HK-2 (cell line): ENCODE measurements around the gene BCKDHA.
"Not testable (repeated sequence)": the region's sequence is repeated elsewhere in the genome, so short reads cannot be mapped to it uniquely, and the experiment has no call there.

Experiments
- DNase-seq: peaks from one replicate; pipeline ENCODE4 v3.0.0-alpha.2; 2018; ENCODE audit not compliant: unreplicated experiment

The BCKDHA gene

DNA sequence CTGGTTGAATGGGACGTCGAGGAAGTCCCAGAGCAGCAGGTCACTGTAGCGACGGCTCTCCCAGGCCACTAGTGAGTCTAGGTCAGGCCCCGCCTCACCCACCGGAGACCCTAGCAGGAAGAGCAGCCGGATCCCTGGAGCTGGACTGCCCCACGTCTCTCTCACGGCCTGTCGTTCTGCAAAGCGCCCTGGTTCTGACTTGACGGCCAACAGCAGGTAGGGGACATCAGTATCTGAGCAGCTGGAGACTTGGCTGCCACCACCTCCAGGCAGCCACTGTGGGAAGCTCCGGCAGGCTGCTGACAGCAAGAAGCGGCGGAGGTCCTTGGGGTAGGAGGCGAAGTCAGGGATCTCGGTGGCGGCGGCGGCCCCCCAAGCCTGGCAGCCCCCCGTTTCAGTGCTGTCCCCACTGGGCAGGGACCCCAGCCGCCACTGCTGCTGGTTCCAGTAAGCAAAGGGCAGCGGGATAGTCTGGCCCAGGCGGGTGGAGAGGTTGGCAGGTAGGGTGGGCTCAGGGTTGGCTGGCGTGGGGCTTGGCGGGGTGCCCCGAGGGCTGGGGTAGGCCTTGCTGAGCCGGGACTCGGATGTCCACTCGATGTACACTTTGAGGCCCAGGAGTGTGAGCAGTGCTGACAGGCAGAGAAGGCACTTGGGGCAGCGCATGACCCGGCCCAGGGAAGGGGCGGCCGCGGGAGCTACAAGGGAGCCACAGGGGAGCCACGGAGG lies 28.7 kb downstream of the BCKDHA start:
- no peak for DNase-seq

DNA sequence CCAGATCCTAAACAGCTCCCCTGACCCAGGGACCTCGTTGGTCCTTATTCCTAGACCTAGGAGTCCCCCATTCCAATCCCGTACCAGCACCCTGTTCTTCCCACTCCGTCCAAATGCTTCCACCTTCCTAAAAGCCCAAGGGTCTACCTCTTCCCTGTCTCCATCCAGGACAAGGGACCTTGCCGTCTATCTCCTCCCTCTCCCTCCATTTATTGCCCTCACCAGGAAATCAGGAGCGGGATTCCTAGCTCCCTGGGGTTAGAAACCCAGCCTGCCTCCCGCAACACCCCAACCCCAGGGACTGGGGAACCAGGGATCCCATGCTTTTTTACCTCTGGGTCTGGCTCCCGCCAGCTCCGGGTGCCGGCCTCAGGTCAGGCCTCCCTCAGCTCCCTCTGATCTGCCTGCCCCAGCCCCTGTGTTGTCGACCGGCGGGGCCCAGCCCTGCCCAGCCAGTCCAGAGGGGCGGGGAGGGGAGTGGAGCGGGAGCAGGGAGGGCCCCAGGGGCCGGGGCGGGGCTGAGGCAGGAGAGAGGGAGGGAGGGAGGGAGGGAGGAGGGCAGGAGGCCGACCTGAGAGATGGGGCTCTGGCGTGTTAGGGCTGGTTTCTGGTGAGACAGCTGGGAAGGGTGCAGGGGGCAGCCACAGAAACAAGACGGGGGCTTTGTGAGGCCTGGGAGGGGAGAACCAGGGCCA lies 29.5 kb downstream of the BCKDHA start, which contains the start of gene B3GNT8:
B3GNT8 (minus strand) TSS at position 423 of the 695 bp plus-strand sequence. CDS start 596 bp downstream, outside the sequence.
- no peak for DNase-seq

DNA sequence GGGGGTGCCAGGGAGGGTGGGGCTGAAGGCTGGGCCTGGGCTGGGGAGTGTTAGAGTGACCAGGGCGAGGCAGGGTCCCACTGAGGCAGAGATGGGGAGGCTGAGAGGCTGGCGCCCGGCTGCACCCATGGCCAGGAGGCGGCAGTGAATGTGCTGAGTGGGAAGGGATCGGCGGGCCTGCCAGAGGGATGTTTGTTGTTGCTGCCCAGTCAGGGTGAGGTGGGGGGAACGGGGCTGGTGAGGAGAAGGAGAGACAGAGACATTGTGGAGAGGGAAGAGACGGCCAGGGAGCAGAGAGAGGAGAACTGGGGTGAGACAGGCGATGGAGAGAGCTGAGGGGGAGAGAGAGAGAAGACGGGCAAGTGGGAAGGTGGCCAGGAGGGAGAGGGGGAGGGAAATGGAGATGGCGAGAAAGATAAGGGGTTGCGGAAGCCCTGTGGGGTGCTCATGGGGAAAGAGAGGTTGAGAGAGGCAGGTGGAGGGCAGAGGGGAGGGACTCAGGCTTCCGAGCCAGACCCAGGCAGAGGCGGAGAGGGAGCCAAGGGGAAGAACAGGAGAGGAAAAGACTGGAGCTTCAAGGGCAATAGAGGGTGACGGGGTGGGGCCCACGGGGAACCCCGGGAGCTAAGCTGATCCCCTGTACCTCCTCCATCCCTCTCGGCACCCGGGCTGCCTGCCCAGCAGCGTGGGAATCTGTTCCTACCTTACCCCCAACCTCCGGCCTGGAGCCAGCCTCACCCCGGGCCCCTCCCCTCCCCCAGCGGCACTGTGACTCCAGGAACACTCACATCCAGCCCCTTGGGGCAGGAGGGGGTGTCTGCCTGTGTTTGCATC lies 30.2 kb downstream of the BCKDHA start:
- DNase-seq = no peak

DNA sequence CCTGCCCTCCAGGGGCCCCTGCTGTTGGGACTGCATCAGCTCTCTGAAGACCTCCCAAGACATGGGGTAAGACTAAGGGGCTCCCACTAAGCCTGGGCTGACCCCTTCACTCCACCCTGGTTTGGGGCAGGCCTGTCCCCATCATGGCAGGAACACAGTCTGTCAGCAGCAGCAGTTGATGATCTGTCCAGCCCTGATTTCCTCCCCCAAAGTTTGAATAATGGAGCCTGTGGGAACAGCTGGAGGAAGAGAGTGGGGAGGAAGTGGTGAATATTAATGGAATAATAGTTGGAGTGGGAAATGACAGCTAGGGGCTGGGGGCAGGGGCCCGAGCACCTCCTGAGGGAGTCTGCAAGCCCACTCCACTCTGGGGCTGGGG lies 30.9 kb downstream of the BCKDHA start:
- no peak for DNase-seq

DNA sequence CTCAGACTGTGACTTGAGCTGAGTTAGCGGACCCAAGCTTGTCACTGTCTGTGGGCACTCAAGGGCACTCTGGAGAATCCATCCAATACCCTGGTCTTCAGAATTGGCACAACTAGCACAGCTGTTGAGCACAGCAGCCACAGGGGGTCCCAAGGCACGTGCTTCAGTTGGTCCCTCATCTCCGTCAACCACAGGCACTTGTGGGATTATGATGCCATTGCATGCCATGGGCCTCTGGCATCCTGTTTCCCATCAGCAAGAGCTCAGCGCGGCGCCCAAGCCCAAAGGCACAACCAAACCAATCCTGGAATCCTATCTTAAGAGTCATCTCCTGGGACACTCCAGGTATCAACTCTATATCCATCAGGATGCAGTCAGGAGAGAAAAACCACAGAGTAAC lies 33.3 kb downstream of the BCKDHA start:
- no peak for DNase-seq

DNA sequence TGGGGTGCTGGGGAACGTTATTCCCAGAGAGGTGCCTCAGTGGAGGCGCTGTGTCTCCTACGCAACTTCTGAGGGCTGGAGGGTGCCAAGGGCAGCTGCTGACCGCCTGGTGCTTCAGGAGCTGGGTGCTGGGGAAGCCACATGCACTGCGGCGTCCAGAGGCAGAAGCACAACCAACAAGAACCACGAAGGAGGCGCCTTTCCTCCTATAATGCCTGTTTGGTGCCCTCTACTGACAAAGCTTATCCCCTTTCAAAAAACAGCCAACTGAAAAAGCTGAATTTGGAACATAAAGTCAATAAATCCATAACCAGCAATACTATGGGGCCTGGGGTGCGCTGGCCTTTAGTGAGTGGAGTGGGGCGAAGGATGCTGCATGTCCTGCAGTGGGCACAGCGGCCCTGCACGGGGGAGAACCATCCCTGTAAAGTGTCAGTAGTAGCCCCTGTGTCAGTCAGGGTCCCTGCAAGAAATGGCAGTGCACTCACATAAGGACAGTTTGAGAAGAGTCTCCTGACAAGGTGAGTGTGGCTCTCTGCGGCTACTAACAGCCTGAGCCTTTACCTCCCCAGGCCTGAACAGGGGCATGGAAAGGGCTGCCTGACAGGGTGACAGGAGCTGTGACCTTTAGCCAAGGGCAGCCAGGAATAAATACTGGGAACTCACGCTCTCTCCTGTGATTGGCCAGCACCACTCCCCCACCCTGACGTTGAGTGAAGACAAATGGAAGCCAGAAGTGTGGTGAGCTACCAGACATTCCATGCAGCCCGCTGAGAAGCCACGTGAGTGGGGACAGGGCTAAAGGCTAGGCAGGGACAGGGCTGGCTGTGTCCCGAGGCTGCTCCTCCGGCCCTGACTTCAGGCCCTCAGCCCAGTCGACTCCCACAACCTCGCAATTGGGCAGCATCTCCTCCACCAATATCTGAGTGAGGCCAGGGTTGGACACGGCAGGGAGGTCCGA lies 34.1 kb downstream of the BCKDHA start:
- no peak for DNase-seq

DNA sequence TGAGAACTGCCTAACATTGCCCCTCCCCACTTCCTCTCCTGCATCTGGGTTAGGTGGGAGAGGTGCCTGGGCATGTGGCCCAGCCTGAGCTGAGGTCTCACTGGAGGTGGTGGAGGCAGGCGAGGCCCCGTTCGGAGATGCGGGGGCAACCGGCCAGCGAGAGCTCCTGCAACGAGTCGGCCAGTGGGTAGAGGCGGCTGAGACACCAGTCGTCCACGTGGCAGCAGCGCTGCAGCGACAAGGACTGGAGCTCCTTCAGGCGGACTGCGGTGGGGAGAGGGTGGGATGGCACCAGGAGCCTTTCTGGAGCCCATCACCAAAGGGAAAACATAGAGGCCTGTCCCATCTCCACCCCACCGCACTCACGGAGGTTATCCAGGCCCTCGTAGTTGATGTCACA lies 35.6 kb downstream of the BCKDHA start:
- no peak for DNase-seq

DNA sequence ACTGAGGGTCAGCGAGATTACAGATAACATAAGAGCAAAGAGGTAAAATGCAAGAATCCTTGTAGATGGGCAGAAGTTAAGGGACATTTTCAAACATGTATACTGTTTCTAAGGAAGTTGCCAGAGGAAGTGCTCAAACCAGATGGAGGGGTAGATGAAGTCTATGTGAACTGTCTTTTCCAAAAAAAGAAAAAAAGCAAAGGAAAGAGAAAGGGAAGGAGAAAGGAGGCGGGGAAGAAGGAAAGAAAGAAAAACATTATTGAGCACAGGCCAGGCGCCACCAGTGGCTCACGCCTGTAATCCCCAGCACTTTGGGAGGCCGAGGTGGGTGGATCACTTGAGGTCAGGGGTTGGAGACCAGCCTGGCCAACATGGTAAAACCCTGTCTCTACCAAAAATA lies 36.8 kb downstream of the BCKDHA start:
- no peak for DNase-seq

DNA sequence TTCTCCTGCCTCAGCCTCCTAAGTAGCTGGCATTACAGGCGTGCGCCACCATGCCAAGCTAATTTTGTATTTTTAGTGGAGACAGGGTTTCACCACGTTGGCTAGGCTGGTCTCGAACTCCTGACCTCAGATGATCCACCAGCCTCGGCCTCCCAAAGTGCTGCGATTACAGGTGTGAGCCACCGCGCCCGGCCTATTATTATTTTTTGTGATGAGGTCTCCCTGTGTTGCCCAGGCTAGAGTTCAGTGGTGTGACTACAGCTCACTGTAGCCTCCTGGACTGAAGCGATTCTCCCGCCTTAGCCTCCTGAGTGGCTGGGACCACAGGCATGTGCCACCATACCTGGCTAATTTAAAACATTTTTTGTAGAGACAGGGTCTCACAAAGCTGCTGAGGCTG lies 37.8 kb downstream of the BCKDHA start:
- not testable (repeated sequence) for DNase-seq

DNA sequence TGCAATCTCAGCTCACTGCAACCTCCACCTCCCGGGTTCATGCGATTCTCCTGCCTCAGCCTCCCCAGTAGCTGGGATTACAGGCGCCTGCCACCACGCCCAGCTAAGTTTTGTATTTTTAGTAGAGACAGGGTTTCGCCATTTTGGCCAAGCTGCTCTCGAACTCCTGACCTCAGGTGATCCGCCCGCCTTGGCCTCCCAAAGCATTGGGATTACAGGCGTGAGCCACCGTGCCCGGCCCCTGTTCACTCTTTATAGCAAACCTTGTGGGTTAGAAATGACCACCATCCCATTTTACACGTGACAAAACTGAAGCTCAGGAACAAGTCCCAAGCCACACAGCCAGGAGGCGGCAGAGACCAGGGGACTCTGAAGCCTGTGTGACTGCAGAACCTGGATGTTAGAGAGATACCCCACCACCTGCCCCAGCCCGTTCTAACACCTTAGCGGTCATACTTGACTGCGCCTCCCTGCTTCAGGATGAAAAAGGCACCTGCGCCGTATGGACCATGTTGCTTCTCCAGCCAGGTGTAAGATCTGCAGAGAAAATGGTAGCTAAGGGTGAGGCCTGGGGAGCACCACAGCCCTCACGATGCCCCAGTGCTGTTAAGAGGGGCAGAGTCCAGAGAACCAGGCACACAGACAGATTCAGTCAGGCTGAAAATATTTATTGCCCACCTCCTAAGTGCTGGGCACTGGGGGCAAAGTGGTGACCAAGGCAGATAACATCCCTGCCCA lies 38.5 kb downstream of the BCKDHA start:
- DNase-seq = no peak

DNA sequence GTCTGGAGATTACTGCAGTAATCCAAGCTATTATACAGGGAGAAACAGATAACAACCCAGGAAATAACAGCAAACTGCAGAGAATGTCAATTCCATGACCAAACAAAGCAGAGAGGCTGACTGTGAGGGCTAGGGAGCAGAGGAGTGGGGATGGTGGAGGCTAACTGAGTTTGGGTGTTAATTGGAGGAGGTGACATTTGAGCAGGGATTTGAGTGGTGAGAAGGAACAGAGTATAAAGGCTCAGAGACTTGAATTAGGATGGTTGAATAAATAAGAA lies 39.0 kb downstream of the BCKDHA start:
- DNase-seq = no peak

DNA sequence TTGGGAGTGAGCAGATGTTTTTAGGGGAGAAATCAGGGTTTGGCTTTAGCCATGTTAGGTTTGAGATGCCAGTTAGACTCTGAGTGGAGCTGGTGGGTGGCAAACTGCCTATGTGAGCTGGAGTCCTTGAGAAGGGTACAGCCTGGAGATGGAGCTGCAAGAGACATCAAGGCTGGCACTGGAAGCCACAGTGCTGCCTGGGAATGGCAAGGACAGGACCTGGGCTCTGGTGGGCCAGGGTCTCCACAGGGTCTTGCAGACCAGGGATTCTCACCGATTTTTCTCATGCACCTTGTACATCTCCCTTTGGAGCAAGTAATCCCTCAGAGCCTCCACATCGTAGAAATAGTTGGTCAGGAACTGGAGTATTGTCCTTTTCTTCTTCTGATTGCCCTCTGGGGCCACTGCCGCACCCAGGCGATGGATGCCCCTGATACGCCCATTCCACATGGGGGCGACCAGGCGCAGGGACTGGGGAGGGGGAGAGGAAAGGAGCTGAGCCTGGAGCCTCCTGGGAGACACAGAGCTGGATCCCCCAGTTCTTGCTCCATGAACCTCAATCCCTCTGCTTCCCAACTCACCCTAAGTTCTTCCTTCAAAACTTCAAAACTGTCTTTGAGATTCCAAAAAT lies 40.4 kb downstream of the BCKDHA start:
- no peak for DNase-seq

DNA sequence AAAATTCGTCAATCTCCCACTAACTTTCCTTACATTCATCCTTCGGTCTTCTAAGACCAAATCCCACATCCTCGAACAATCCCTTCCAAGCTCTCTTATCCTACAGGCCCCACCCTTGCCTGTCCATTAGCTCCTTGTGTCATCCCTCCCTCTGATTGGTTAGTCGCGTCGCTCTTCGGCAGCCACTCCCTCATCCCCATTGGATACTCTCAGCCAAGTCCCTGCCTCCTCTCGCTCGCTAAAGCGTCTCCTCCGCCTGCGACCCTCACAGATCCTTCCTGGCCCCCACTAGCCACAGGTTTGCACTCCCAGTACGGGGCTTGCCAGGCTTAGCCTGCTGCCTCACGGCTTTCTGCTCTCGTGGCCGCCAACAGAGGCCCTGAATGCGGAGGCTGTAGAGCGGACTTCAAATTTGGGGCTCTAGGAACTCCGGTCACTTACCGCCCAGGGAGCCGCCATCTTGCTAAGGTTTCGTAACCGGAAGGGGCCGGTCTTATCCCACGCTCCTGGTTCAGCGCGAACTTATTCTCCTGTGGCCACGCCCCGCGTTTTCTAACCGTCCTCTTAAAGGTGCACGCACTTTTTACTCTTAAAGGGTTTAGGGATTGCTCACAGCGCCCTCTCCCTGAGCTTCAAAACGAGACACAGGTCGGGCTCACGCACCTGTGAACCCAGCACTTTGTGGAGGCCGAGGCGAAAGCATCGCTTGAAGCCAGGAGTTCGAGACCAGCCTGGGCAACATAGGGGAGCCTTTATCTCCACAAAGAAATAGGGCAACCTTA lies 42.0 kb downstream of the BCKDHA start, which contains the start of gene DMAC2:
DMAC2 (minus strand) TSS at position 472 of the 782 bp plus-strand sequence; CDS start at position 459, 13 bp downstream.
- peak; percentile 95 for DNase-seq

DNA sequence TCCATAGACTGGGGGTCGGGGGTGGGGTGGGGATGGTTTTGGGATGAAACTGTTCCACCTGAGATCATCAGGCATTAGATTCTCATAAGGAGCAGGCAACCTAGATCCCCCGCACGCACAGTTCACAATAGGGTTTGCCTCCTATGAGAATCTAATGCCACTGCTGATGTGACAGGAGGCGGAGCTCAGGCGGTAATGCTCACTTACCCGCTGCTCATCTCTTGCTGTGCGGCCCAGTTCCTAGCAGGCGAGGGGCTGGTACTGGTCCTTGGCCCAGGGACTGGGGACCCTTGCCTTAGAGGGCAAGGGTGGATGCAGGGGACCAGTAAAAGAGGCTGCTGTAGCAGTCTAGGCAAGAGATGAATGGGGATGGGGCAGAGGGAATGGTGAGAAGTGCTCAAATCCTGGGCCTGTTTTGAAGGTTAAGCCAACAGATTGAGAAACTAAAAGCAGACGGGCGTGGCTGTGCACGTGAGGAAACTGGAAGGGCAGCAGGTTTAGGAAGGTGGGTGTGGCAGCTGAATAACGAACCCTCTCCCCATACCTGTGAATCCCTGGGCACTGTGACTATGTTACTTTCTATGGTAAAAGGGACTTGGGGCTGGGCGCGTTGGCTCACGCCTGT lies 43.8 kb downstream of the BCKDHA start:
- DNase-seq = no peak

DNA sequence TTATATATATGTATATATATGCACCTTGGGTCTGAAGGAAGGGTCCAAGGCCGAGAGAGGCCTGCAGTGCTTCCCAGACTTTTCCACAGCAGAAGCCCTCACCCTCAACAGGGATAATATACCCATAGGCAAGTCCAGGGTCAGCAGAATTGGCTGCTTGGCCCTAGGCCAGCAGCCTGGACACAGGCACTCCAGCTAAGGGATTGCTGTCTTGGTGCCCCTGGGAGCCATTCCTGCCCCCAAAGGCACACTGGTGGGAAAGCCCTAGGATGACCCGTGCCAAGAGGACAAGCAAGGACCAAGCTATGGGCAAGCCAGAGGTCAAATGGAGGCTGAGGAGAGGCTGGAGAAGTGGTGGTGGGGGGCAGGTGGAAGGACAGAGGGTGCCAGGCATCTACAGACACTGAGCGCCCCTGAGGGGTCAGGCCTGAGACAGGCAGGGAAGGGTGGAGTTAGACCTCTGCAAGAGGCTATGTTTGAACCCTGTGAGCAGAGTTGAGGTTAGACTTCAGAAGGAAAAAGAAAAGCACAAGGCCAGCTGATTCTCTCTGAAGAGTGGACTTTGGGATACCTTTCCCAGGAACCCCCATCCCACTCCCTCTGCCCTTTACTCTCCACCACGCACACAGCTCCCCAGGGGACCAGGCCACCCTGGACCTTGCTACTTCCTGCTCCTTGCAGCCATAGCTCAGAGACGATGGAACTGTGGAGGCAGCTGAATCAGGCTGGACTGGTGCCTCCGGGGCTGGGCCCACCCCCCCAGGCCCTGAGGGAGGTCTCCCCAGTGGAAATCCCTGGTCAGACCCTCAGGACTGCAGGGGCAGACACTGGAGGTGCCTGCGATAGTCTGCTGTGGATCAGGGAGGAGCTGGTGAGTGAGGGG lies 45.1 kb downstream of the BCKDHA start, which contains the start of gene ERICH4:
ERICH4 (plus strand) TSS at position 684 of the 883 bp plus-strand sequence; CDS start at position 698, 14 bp downstream.
- no peak for DNase-seq

DNA sequence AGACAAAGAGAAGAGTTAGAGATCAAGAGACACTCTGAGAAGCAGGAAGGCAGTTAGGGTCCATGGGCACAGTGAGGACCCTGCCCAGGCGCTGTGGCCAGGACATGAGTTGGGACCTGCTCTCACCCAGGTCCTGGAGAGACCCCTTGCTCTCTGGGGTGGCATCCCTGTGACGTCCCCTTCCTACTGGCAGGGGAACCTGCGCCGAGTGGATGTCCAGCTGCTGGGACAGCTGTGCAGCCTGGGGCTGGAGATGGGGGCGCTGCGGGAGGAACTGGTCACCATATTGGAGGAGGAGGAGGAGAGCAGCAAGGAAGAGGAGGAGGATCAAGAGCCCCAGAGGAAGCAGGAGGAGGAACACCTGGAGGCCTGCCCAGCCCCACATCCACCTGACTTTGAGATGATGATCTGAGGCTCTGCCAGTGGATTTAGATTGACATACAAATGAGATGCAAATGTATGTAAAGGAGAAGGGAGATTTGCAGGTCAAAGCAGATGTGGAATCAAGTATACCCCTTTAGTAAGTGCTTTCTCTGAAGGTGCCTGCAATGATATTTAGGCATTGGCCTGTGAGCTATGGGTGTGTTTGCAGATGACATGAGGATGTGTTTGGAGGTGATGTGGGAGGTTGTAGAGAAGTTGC lies 46.3 kb downstream of the BCKDHA start:
- DNase-seq = no peak

DNA sequence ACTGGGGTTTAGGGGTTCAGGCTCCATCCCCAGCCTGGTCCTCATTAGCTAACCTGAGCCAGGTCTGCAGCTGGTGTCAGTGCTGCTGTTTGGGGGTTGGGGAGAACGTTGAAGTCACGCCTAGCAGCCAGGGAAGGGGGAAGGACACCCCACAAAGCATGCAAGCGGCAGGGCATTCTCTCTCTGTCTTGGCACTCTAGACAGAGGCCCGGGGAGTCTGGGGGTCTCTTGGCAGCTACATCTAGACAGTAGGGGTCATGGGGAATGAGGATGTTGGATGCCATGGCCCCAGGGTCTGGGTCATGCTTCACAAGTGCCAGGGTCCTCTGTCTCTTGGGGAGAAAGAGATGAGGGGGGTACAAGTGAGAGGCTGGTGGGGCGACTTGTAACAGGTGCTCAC lies 48.0 kb downstream of the BCKDHA start:
- DNase-seq = no peak
